Activated CD4-positive, alpha-beta T cell treated with anti-CD3 and anti-CD28 coated beads, Interleukin-2, amount 10 ng/mL, durations not matched to agents 7 days and 5 days (primary cell): ENCODE data around the gene TCF7L1. TPM values are rescaled to one million over a fixed set of nuclear protein-coding genes. Genes with fewer than 3 reads are reported as not detected.
"Not testable (repeated sequence)": the region's sequence is repeated elsewhere in the genome, so short reads cannot be mapped to it uniquely, and the experiment has no call there.

Experiments
- CTCF ChIA-PET: fragments of 350-600 bp; sonication (Branson Sonifier 250); formaldehyde crosslinking; loops from one replicate; lab custom pipeline; 2021; ENCODE audit warnings: antibody characterized with exemption; lab: Charles Lee
- POLR2A ChIA-PET: fragments of 350-600 bp; sonication (Branson Sonifier 250); formaldehyde crosslinking; loops from one replicate; lab custom pipeline; 2021; ENCODE audit warnings: antibody characterized with exemption; lab: Charles Lee
- DNase-seq: peaks from one replicate; pipeline ENCODE4 v3.0.0-alpha.2; 2020
- H3K27ac Mint-ChIP-seq: one replicate; pipeline ENCODE4 v1.8.0; 2021; ENCODE audit warnings: mild to moderate bottlenecking, moderate library complexity, mixed read lengths
- H3K27me3 Mint-ChIP-seq: one replicate; pipeline ENCODE4 v1.8.0; 2021; ENCODE audit warnings: mixed read lengths
- H3K36me3 Mint-ChIP-seq: one replicate; pipeline ENCODE4 v1.8.0; 2021; ENCODE audit warnings: low read depth, mixed read lengths
- H3K4me1 Mint-ChIP-seq: one replicate; pipeline ENCODE4 v1.8.0; 2021; ENCODE audit warnings: mixed read lengths
- H3K4me3 Mint-ChIP-seq: one replicate; pipeline ENCODE4 v1.8.0; 2021; ENCODE audit warnings: mild to moderate bottlenecking, moderate library complexity, mixed read lengths
- H3K9me3 Mint-ChIP-seq: one replicate; pipeline ENCODE4 v1.8.0; 2021; ENCODE audit warnings: mixed read lengths
- total RNA-seq, 2 experiments: library from RNA; stranded (reverse); gene quantifications; one replicate each; pipeline ENCODE4 v1.2.3, GENCODE V29; 2021

The TCF7L1 gene
- total RNA-seq, 2 experiments from 2014 or later: not detected

DNA sequence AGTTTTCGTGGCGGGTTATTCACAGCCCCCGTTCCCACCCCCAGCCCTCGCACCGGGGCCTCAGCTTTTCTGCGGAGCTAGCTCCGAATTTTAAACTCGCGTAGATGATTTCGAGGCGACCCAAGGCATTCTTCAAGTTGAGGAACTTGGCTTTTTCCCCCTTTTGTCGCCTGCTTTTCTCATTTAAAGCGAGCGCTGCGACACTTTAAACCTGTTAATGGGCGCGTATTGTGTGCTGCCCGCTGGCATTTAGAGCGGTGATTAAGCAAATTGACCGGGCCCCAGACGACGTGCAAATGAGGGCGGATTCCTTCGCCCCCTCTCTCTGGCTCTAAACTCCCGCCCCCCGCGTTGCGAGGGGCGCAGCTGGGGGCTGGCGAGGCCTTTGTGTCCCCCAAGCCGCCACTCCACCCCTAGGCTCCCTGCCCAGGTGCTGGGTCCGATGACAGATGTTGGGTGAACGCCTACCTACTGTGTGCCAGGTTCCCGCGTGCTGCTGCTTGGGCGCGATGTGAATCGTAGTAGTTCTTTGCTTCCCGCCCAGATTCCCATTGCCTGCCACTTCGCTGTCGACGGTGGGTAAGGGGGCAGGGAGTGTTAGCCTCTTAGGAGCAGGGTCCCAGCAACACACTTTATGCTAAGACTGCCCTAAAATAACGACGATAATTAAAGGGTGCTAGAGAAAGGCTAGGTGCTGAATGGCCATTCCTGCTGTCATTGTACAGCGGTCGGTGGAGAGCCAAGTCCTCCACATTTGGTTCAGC, 1.9 kb downstream of the TCF7L1 start:
- Mint-ChIP-seq H3K27me3 (peaks cover 78% of the 10 kb centered on the region), H3K36me3 (no peaks in the 10 kb centered on the region), H3K4me1 (peaks cover 8% of the 10 kb centered on the region), H3K27ac (no peak overlapping the region), H3K9me3 (no peaks in the 10 kb centered on the region), H3K4me3 (peak overlapping the region; percentile 43)
- DNase-seq: no peak
- ChIA-PET POLR2A (no interaction called here), CTCF (no interaction called here)

DNA sequence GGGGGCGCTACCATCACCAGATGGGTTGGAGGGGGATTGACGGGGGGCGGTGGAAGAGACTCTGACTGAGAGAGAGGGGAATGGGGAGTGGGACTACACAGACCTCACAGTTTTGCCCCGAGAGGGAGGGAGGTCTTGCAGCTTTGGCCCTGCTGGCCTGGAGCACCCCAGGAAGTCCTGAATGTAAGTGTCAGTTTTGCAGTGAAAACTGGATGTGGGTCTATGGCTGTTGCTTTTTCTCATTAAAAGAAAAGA, 2.4 kb downstream of the TCF7L1 start:
- CTCF ChIA-PET: no interaction called here
- H3K9me3 Mint-ChIP-seq: no peaks in the 10 kb centered on the region
- peaks cover 76% of the 10 kb centered on the region for H3K27me3 Mint-ChIP-seq
- H3K36me3 Mint-ChIP-seq: no peaks in the 10 kb centered on the region
- no peak for DNase-seq
- no peak overlapping the region for H3K4me3 Mint-ChIP-seq
- H3K27ac Mint-ChIP-seq: no peak overlapping the region
- POLR2A ChIA-PET: no interaction called here
- H3K4me1 Mint-ChIP-seq: peaks cover 8% of the 10 kb centered on the region

DNA sequence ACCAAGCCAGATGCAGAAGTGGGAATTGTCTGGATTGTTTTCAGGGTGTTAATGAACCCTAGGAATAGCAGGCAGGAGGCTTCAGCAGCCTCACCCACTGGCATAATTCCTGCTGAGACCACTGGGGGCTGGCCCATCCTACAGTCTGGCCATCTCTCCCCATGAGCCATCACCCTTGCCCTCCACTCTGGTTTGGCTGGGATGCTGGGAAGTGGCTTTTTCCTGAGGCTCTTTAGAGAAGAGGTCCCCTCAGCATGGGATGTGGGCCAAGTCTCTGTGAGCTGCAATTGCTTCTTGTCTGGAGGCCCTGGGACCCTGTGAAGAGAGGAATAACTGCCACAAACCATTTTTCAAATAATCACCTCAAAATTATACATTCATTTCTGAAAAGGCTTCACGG, 4.0 kb downstream of the TCF7L1 start:
- H3K27me3 Mint-ChIP-seq: peaks cover 74% of the 10 kb centered on the region
- ChIA-PET POLR2A (interaction anchor here (0.6 kb wide), 1 partner anchor 527 kb away, joined by 3 read pairs; no protein-coding TSS in a partner anchor), CTCF (no interaction called here)
- H3K4me3 Mint-ChIP-seq: no peak overlapping the region
- no peak overlapping the region for H3K27ac Mint-ChIP-seq
- no peaks in the 10 kb centered on the region for H3K36me3 Mint-ChIP-seq
- DNase-seq: no peak
- no peaks in the 10 kb centered on the region for H3K9me3 Mint-ChIP-seq
- H3K4me1 Mint-ChIP-seq: peaks cover 6% of the 10 kb centered on the region

DNA sequence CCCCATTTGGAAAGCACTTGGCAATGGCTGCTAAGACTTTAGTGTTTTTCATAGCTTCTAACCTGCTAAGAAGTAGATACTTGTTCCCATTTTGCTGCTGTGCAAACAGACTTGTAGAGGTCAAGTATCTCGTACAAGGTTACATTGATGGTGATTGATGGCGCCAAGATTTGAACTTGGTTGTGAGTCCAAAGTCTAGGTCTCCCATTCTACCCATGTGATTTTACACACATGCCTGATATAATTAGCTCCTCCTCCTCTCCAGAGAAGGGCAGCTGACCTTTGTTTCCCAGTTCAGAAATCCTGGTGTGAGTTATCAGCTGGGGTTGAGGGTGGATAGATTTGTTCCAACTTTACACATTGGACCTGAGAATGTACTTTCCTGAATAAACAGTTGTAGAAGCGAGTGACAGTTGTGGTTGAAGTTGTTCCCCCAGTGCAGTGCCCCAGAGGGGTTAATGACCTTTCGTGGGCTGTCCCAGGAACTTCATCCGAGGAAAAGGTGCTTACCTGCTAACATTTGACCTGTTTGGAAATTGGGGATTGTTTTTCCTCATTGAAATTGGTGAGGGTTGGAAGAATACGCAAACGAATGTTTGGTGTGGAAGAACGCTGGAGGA, 10.4 kb downstream of the TCF7L1 start:
- CTCF ChIA-PET: interaction anchor here (1.7 kb wide), 1 partner anchor 23 kb away, joined by 4 read pairs; no protein-coding TSS in a partner anchor
- DNase-seq: no peak
- Mint-ChIP-seq H3K4me1 (no peaks in the 10 kb centered on the region), H3K27ac (no peak overlapping the region), H3K9me3 (no peaks in the 10 kb centered on the region), H3K4me3 (no peak overlapping the region), H3K36me3 (no peaks in the 10 kb centered on the region), H3K27me3 (peaks cover 36% of the 10 kb centered on the region)
- POLR2A ChIA-PET: no interaction called here

DNA sequence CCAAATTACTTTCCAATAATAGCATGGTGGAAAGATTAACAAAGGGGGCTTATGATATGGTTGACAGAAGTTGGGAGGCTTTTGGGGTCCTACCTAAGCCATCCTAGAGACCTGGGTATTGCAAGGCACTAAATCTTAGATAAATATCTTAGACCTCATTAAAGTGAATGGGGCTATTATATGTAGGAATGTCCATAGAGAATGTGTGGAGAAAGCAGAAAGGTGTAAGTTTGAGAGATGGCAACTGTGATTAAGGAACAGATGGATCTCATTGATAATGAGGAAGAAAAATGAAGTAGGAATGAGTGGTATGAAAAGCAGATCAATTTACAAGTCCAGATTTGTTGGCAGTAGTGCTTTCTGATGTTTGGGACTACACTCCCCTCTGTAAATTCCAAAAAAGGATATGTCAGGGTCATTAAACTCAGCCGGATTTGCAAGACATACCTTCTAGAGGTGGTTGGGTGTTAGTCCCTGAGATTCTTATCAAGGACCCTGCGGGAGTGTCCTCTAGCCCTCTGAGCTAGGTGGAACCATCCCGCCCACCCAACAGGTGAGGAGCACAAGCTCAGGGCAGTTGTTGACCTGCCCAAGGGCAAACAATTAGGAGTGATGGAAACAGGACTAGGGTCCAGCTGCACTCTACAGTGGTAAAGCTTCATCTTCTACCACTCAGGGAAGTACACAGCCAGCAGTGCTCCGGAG, 12.1 kb downstream of the TCF7L1 start:
- H3K27ac Mint-ChIP-seq: no peak overlapping the region
- no peaks in the 10 kb centered on the region for H3K36me3 Mint-ChIP-seq
- H3K27me3 Mint-ChIP-seq: peaks cover 23% of the 10 kb centered on the region
- no peak for DNase-seq
- no peaks in the 10 kb centered on the region for H3K9me3 Mint-ChIP-seq
- ChIA-PET CTCF (no interaction called here), POLR2A (no interaction called here)
- no peak overlapping the region for H3K4me3 Mint-ChIP-seq
- H3K4me1 Mint-ChIP-seq: no peaks in the 10 kb centered on the region

DNA sequence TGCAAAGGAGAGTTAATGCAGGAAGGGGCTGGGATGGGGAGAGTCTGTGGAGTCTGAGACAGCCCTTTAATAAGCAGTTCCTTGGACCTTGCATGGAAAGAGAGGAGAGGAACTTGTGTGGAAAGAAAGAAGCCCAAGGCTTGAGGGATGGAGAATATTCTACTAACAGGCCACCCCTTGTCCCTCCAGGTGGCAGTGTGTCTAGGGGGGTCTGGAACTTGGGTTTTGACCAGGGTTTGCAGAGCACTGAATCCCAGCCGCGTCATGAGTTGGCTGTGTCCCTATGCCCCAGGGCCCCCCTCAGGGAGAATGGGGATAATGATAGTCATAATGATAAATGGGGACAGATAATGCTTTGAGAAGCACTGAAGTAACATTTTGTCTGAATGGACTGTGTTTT, 15.0 kb downstream of the TCF7L1 start:
- Mint-ChIP-seq H3K9me3 (no peaks in the 10 kb centered on the region), H3K27me3 (peaks cover 8% of the 10 kb centered on the region), H3K4me3 (no peak overlapping the region), H3K36me3 (no peaks in the 10 kb centered on the region), H3K27ac (no peak overlapping the region), H3K4me1 (no peaks in the 10 kb centered on the region)
- no peak for DNase-seq
- ChIA-PET CTCF (no interaction called here), POLR2A (no interaction called here)

DNA sequence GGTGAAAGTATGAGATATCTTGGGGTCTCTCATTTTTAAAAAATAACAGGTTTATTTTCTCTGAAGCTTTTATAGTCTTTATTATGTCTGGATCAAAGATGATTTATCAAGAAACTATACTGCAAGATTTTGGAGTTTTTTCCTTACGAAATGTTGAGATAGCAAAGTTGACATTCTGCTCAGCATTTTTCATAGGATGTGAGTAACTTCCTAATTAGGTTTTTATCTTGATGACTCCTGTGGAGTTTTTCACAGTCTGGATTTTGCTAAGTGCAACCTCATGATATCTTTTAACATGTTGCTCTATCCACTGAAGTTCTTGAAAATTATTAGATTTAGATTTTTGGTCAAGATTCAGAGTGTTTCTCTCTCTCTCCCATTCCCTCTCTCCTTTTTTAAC, 17.8 kb downstream of the TCF7L1 start:
- ChIA-PET CTCF (no interaction called here), POLR2A (no interaction called here)
- Mint-ChIP-seq H3K27ac (no peak overlapping the region), H3K4me1 (no peaks in the 10 kb centered on the region), H3K4me3 (no peak overlapping the region), H3K9me3 (no peaks in the 10 kb centered on the region), H3K36me3 (no peaks in the 10 kb centered on the region), H3K27me3 (peaks cover 6% of the 10 kb centered on the region)
- no peak for DNase-seq

DNA sequence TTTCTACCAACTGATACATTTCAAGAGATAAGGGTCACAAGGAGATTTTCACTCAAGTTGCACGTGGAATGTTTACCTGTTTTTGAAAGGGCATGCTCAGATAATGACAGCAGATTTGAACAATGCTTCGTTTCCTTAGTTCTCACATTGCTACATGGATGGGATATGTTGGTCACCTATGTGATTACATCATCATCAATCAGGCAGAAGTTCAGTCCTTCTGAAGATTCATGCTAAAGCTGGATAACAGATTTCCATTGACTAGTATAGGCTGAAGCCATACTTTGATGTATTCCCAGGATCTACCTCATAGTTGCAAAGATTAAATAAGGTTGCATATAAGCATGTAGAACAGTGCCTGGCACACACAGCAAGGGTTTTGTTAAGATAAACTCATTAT, 19.7 kb downstream of the TCF7L1 start:
- peaks cover 6% of the 10 kb centered on the region for H3K27me3 Mint-ChIP-seq
- DNase-seq: no peak
- H3K9me3 Mint-ChIP-seq: no peaks in the 10 kb centered on the region
- no peak overlapping the region for H3K4me3 Mint-ChIP-seq
- no peak overlapping the region for H3K27ac Mint-ChIP-seq
- ChIA-PET CTCF (interaction anchor here (0.9 kb wide), 1 partner anchor 9 kb away, joined by 3 read pairs; no protein-coding TSS in a partner anchor), POLR2A (no interaction called here)
- no peaks in the 10 kb centered on the region for H3K4me1 Mint-ChIP-seq
- no peaks in the 10 kb centered on the region for H3K36me3 Mint-ChIP-seq

DNA sequence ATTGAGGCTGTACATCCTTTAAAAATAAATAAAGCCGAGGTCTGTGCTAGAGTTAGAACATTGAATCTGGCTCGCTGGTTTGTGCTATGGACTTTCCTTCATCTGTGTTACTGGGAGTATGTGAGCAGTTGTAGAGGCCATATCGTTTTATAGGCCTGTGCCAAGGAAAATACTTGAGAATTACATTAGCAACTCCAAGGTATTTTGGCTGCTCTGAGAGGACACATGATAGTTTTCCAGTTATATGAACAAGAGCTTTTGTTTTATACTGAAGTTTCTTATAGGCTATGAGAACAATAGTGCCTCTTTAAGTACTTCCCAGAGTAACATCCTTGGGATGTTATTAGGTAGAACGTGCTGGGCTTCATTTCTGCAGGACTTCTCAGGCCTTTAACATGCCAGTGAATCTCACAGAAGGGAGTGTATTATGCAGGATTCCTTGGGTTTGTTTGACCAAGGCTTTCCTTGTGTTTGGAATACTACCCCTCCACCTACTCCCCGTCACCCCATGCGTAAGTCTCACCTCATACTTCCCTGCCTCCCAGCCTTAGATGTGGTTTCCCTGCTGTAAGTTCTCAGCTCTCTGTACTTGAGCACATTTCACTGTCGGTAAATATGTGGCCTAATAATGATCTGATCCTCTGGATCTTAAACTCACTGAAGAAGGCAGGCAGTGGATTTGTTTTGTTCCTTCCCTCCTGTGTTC, 21.0 kb downstream of the TCF7L1 start:
- ChIA-PET CTCF (interaction anchor here (1.0 kb wide), 1 partner anchor 14 kb away, joined by 3 read pairs; no protein-coding TSS in a partner anchor), POLR2A (no interaction called here)
- H3K4me3 Mint-ChIP-seq: no peak overlapping the region
- no peaks in the 10 kb centered on the region for H3K9me3 Mint-ChIP-seq
- no peak overlapping the region for H3K27ac Mint-ChIP-seq
- H3K27me3 Mint-ChIP-seq: peaks cover 4% of the 10 kb centered on the region
- H3K36me3 Mint-ChIP-seq: no peaks in the 10 kb centered on the region
- no peak for DNase-seq
- H3K4me1 Mint-ChIP-seq: no peaks in the 10 kb centered on the region

DNA sequence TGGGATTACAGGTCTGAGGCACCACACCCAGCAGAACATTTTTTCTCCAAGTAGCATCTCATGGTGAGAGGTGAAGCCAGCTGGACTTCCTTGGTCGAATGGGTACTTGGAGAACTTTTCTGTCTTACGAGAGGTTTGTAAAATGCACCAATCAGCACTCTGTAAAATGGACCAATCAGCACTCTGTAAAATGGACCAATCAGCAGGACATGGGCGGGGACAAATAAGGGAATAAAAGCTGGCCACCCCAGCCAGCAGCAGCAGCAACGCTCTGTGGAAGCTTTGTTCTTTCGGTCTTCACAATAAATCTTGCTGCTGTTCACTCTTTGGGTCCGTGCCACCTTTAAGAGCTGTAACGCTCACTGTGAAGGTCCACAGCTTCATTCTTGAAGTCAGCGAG, 21.9 kb downstream of the TCF7L1 start:
- POLR2A ChIA-PET, H3K4me1 Mint-ChIP-seq, H3K9me3 Mint-ChIP-seq, H3K27me3 Mint-ChIP-seq, H3K36me3 Mint-ChIP-seq, H3K4me3 Mint-ChIP-seq, DNase-seq, H3K27ac Mint-ChIP-seq: not testable (repeated sequence)
- CTCF ChIA-PET: interaction anchor here (1.0 kb wide), 1 partner anchor 15 kb away, joined by 3 read pairs; no protein-coding TSS in a partner anchor

DNA sequence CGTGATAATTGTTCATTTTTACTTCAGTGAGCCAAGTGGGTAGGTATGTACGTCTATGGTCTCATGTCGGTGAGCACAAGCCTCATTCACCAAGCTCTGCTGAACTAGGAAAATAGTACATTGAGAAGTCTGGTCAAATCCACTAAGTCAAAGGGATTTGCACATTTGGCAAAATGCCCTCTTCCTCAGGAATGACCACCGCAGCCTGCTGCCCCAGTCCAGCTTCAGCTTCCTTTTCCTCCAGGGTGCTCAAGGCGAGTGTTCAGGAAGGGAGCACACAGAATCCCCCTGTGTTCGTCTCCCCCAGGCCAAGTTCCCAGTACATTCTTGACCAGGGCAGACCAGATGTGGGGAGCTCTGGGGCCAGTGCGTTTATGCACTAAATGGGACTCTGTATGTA, 23.0 kb downstream of the TCF7L1 start:
- ChIA-PET CTCF (no interaction called here), POLR2A (no interaction called here)
- Mint-ChIP-seq H3K9me3 (no peaks in the 10 kb centered on the region), H3K4me3 (no peak overlapping the region), H3K27me3 (peaks cover 4% of the 10 kb centered on the region), H3K4me1 (no peaks in the 10 kb centered on the region), H3K36me3 (no peaks in the 10 kb centered on the region), H3K27ac (no peak overlapping the region)
- DNase-seq: no peak

DNA sequence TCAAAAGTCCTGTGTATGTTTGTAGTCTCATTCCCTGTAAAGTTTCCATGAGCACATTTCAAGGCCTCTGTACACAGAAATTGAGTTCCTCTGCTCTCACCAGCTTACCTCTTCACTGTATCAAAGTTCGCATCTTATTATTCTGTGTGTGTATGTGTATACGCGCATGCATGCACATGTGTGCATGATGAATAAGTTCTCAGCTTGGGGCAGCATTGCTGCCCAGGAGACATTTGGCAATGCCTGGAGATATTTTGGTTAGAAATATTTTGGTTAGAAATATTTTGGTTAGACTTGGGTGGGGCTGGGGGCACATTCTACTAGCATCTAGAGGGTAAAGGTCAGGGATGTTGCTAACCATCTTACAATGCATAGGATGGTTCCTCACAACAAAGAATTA, 23.4 kb downstream of the TCF7L1 start:
- POLR2A ChIA-PET: no interaction called here
- no peaks in the 10 kb centered on the region for H3K36me3 Mint-ChIP-seq
- no peak for DNase-seq

DNA sequence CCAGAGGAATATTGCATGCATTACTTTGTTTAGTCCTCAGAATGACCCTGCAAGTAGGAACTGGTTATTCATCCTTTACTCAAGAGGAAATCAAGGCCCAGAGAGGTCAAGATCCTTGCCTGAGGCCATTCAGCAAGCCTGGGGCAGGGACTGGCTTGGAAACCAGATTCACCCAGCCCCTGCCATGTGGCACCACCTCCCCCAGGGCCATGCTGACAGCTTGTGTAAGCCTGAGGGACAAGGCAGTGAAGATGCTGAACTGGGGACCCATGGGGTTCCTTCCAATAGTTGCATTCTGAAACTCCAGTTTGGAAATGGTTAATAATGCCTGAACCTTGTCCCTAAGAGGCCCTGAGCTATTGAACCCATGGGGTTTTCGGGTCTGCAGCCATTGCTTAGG, 24.2 kb downstream of the TCF7L1 start:
- no peak for DNase-seq
- Mint-ChIP-seq H3K9me3 (no peaks in the 10 kb centered on the region), H3K27me3 (peaks cover 4% of the 10 kb centered on the region), H3K27ac (no peak overlapping the region), H3K4me3 (no peak overlapping the region), H3K36me3 (no peaks in the 10 kb centered on the region), H3K4me1 (no peaks in the 10 kb centered on the region)
- CTCF ChIA-PET: no interaction called here
- POLR2A ChIA-PET: no interaction called here

More for the DNA sequence above, 23.4 kb downstream of the TCF7L1 start:
- H3K4me1 Mint-ChIP-seq: no peaks in the 10 kb centered on the region
- no peak overlapping the region for H3K4me3 Mint-ChIP-seq
- H3K27ac Mint-ChIP-seq: no peak overlapping the region
- CTCF ChIA-PET: no interaction called here
- no peaks in the 10 kb centered on the region for H3K9me3 Mint-ChIP-seq
- H3K27me3 Mint-ChIP-seq: peaks cover 4% of the 10 kb centered on the region
